Dermis blood vessel endothelial cell (primary cell): ENCODE data around the gene ANTXR1. TPM values are rescaled to one million over a fixed set of nuclear protein-coding genes. Genes with fewer than 3 reads are reported as not detected.

Source experiments
- DNase-seq: peaks from one replicate; pipeline ENCODE4 v3.0.0; 2010
- total RNA-seq: library from RNA; depleted of rRNA; stranded (reverse); fragments of >200 nt; gene quantifications from 2 replicates; pipeline ENCODE4 v1.2.3, GENCODE V29; 2014

ANTXR1 gene
- total RNA-seq, 1 donor from 2014 or later = 0.68 TPM

GRCh38 chr2:69138793-69139459, 125.9 kb downstream of the ANTXR1 start:
- DNase-seq = no peak

- DNase-seq = no peak
Measured at GRCh38 chr2:69139778-69140670, 127.0 kb downstream of the ANTXR1 start.

GRCh38 chr2:69141061-69141460, 128.1 kb downstream of the ANTXR1 start:
- no peak for DNase-seq

GRCh38 chr2:69143748-69144360, 130.9 kb downstream of the ANTXR1 start:
- peak; percentile 18 for DNase-seq

GRCh38 chr2:69145204-69145603, 132.2 kb downstream of the ANTXR1 start:
- DNase-seq = no peak

GRCh38 chr2:69147841-69148533, 135.0 kb downstream of the ANTXR1 start:
- DNase-seq = no peak

GRCh38 chr2:69149631-69150215, 136.7 kb downstream of the ANTXR1 start:
- no peak for DNase-seq

- no peak for DNase-seq
Measured at GRCh38 chr2:69151931-69152330, 139.0 kb downstream of the ANTXR1 start.

GRCh38 chr2:69152847-69153583, 140.0 kb downstream of the ANTXR1 start:
- DNase-seq = no peak

GRCh38 chr2:69154106-69154505, 141.1 kb downstream of the ANTXR1 start:
- DNase-seq = peak; percentile 21

- DNase-seq = no peak
Measured at GRCh38 chr2:69156624-69157023, 143.6 kb downstream of the ANTXR1 start.

GRCh38 chr2:69157441-69157840, 144.5 kb downstream of the ANTXR1 start:
- DNase-seq = no peak

- DNase-seq = no peak
Measured at GRCh38 chr2:69159986-69160385, 147.0 kb downstream of the ANTXR1 start.

GRCh38 chr2:69162057-69162456, 149.1 kb downstream of the ANTXR1 start:
- DNase-seq = peak; percentile 18

- DNase-seq = peak; percentile 84
Measured at GRCh38 chr2:69163109-69163508, 150.1 kb downstream of the ANTXR1 start.

GRCh38 chr2:69163556-69163955, 150.6 kb downstream of the ANTXR1 start:
- DNase-seq = peak; percentile 10

- DNase-seq = peak; percentile 35
Measured at GRCh38 chr2:69164061-69164778, 151.2 kb downstream of the ANTXR1 start.

GRCh38 chr2:69165091-69165880, 152.3 kb downstream of the ANTXR1 start:
- no peak for DNase-seq

GRCh38 chr2:69166465-69166811, 153.5 kb downstream of the ANTXR1 start:
- no peak for DNase-seq

GRCh38 chr2:69166812-69167468, 154.0 kb downstream of the ANTXR1 start:
- DNase-seq = no peak
